WTC11 (cell line): ENCODE data around the gene ELMO1. TPM values are rescaled to one million over a fixed set of nuclear protein-coding genes. Genes with fewer than 3 reads are reported as not detected.
A peak's percentile ranks its signal among the peaks of the same experiment; 100 is the strongest.

Source experiments
- ATAC-seq: fragments of 200-7000 bp; cut with Tn5 transposase; 2 replicates; pipeline ENCODE4 v1.10.0; 2021; ENCODE audit warnings: mild to moderate bottlenecking, moderate library complexity
- CTCF ChIA-PET: fragments of 300-600 bp; sonication (Branson Sonifier 250); formaldehyde crosslinking; loops from one replicate; lab custom pipeline; 2021; ENCODE audit warnings: antibody characterized with exemption; lab: Charles Lee
- POLR2A ChIA-PET: fragments of 350-600 bp; sonication (Branson Sonifier 250); formaldehyde crosslinking; loops from one replicate; lab custom pipeline; 2021; ENCODE audit warnings: antibody characterized with exemption; lab: Charles Lee
- DNase-seq: peaks from one replicate; pipeline ENCODE4 v3.0.0; 2021; ENCODE audit warnings: low spot score
- H3K27ac Mint-ChIP-seq: 2 replicates; pipeline ENCODE4 v1.8.0; 2021; ENCODE audit warnings: mixed read lengths
- H3K27me3 Mint-ChIP-seq: 2 replicates; pipeline ENCODE4 v1.8.0; 2021; ENCODE audit warnings: low read depth, mild to moderate bottlenecking, moderate library complexity, mixed read lengths
- H3K36me3 Mint-ChIP-seq: 2 replicates; pipeline ENCODE4 v1.8.0; 2021; ENCODE audit warnings: mixed read lengths
- H3K4me1 Mint-ChIP-seq: 2 replicates; pipeline ENCODE4 v1.8.0; 2022; ENCODE audit warnings: mixed read lengths
- H3K4me3 Mint-ChIP-seq: 2 replicates; pipeline ENCODE4 v1.8.0; 2021; ENCODE audit warnings: mild to moderate bottlenecking, moderate library complexity, mixed read lengths
- H3K9me3 Mint-ChIP-seq: 2 replicates; pipeline ENCODE4 v1.8.0; 2021; ENCODE audit warnings: mixed read lengths
- FOXK1 ChIP-seq: sonication (generic); formaldehyde crosslinking; IDR thresholded peaks from 2 replicates; pipeline ENCODE4 v1.8.0; 2022; ENCODE audit warnings: mild to moderate bottlenecking, moderate library complexity, missing genetic modification reagents
- HMGA2 ChIP-seq: fragments of 250-450 bp; sonication (Bioruptor Pico); IDR thresholded peaks from 2 replicates; pipeline ENCODE4 v1.4.0; 2021; ENCODE audit warnings: mild to moderate bottlenecking, moderate library complexity
- NFATC4 ChIP-seq: fragments of 250-450 bp; sonication (Bioruptor Pico); IDR thresholded peaks from 2 replicates; pipeline ENCODE4 v1.9.0; 2021; ENCODE audit warnings: mild to moderate bottlenecking
- SMAD4 ChIP-seq: sonication (generic); formaldehyde crosslinking; IDR thresholded peaks from 2 replicates; pipeline ENCODE4 v1.8.0; 2022; ENCODE audit warnings: mild to moderate bottlenecking, missing genetic modification reagents
- TCF7 ChIP-seq: sonication (generic); formaldehyde crosslinking; IDR thresholded peaks from 2 replicates; pipeline ENCODE4 v1.8.0; 2022; ENCODE audit warnings: mild to moderate bottlenecking, low read depth, missing genetic modification reagents, moderate library complexity
- ZNF416 ChIP-seq: fragments of 250-450 bp; sonication (Bioruptor Pico); IDR thresholded peaks from 2 replicates; pipeline ENCODE4 v1.9.0; 2021; ENCODE audit warnings: mild to moderate bottlenecking, inconsistent platforms
- ZNF671 ChIP-seq: fragments of 250-450 bp; sonication (Bioruptor Pico); IDR thresholded peaks from 2 replicates; pipeline ENCODE4 v1.8.0; 2021; ENCODE audit warnings: mild to moderate bottlenecking
- total RNA-seq: library from RNA; stranded (reverse); gene quantifications from 3 replicates; pipeline ENCODE4 v1.2.3, GENCODE V29; 2021
- TF ChIP-seq, protein P1 (sequence below): sonication (generic); formaldehyde crosslinking; conservative IDR thresholded peaks from 2 replicates; pipeline ENCODE4 v1.8.1; 2022; ENCODE audit warnings: mild to moderate bottlenecking, missing genetic modification reagents
- TF ChIP-seq, protein P2 (sequence below): fragments of 250-450 bp; sonication (Bioruptor Pico); IDR thresholded peaks from 2 replicates; pipeline ENCODE4 v1.9.0; 2021; ENCODE audit warnings: moderate library complexity, mild to moderate bottlenecking, inconsistent platforms, borderline replicate concordance
- TF ChIP-seq, protein P3 (sequence below): sonication (generic); formaldehyde crosslinking; IDR thresholded peaks from 2 replicates; pipeline ENCODE4 v1.8.1; 2023; ENCODE audit warnings: mild to moderate bottlenecking, missing genetic modification reagents, borderline replicate concordance
- TF ChIP-seq, protein P4 (sequence below): sonication (generic); formaldehyde crosslinking; IDR thresholded peaks from 2 replicates; pipeline ENCODE4 v1.8.1; 2022; ENCODE audit warnings: missing genetic modification reagents, borderline replicate concordance
- TF ChIP-seq, protein P5 (sequence below): fragments of 250-450 bp; sonication (Bioruptor Pico); IDR thresholded peaks from 2 replicates; pipeline ENCODE4 v1.8.0; 2021; ENCODE audit warnings: mild to moderate bottlenecking

ELMO1 gene
- total RNA-seq, 1 experiment from 2014 or later, result 19.4 TPM

DNA sequence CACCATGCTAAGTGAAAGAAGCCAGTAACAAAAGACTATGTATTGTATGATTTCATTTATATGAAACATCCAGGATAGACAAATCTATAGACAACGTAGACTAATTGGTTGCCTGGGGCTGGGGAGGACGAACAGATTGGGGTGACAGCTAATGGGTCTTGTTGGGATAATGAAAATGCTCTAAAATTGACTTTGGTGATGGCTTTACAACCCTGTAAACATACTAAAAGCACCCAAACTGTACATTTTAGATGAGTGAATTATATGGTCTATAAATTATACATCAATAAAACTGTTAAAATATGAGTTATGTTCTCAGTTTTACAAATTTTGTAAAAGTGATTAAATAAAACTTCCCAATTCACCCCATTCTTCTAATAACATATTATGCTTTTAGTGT is 261.5 kb downstream of the ELMO1 start:
- TF ChIP-seq, protein P1, sequence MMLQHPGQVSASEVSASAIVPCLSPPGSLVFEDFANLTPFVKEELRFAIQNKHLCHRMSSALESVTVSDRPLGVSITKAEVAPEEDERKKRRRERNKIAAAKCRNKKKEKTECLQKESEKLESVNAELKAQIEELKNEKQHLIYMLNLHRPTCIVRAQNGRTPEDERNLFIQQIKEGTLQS (CRISPR knock-in tag), result no peak
- TF ChIP-seq, protein P2, sequence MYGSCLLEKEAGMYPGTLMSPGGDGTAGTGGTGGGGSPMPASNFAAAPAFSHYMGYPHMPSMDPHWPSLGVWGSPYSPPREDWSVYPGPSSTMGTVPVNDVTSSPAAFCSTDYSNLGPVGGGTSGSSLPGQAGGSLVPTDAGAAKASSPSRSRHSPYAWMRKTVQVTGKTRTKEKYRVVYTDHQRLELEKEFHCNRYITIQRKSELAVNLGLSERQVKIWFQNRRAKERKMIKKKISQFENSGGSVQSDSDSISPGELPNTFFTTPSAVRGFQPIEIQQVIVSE (CRISPR knock-in tag), result no peak
- no peak for TF ChIP-seq ZNF416 (CRISPR knock-in tag)
- TF ChIP-seq ZNF671, result no peak
- TF ChIP-seq, all 79 proteins: peak for 0
- no peak for ATAC-seq
- H3K4me3 Mint-ChIP-seq, result no peak overlapping the region
- H3K27me3 Mint-ChIP-seq, result no peaks in the 10 kb centered on the region
- H3K9me3 Mint-ChIP-seq, result no peaks in the 10 kb centered on the region
- CTCF ChIA-PET, result no interaction called here
- no peaks in the 10 kb centered on the region for H3K36me3 Mint-ChIP-seq
- H3K4me1 Mint-ChIP-seq, result peaks cover 5% of the 10 kb centered on the region
- POLR2A ChIA-PET, result no interaction called here
- DNase-seq, result no peak
- no peak overlapping the region for H3K27ac Mint-ChIP-seq

DNA sequence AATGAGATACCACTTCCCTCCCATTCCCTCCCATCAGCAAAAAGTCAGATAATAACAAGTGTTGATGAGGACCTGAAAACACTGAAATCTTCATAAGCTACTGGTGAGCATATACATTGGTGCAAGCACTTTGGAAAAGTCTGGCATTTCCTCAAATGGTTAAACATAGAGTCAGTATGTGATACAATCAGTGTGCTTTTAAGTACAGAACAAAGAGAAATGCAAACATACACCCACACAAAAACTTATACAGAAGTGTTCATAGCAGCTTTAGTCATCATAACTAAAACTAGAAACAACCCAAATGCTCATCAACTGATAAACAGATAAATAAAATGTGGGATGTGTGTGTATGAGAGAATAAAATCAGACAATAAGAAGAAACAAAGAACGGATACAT is 261.9 kb downstream of the ELMO1 start:
- peaks cover 5% of the 10 kb centered on the region for H3K4me1 Mint-ChIP-seq
- no peak overlapping the region for H3K4me3 Mint-ChIP-seq
- DNase-seq, result no peak
- POLR2A ChIA-PET, result no interaction called here
- TF ChIP-seq, protein P3, sequence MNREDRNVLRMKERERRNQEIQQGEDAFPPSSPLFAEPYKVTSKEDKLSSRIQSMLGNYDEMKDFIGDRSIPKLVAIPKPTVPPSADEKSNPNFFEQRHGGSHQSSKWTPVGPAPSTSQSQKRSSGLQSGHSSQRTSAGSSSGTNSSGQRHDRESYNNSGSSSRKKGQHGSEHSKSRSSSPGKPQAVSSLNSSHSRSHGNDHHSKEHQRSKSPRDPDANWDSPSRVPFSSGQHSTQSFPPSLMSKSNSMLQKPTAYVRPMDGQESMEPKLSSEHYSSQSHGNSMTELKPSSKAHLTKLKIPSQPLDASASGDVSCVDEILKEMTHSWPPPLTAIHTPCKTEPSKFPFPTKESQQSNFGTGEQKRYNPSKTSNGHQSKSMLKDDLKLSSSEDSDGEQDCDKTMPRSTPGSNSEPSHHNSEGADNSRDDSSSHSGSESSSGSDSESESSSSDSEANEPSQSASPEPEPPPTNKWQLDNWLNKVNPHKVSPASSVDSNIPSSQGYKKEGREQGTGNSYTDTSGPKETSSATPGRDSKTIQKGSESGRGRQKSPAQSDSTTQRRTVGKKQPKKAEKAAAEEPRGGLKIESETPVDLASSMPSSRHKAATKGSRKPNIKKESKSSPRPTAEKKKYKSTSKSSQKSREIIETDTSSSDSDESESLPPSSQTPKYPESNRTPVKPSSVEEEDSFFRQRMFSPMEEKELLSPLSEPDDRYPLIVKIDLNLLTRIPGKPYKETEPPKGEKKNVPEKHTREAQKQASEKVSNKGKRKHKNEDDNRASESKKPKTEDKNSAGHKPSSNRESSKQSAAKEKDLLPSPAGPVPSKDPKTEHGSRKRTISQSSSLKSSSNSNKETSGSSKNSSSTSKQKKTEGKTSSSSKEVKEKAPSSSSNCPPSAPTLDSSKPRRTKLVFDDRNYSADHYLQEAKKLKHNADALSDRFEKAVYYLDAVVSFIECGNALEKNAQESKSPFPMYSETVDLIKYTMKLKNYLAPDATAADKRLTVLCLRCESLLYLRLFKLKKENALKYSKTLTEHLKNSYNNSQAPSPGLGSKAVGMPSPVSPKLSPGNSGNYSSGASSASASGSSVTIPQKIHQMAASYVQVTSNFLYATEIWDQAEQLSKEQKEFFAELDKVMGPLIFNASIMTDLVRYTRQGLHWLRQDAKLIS (CRISPR knock-in tag), result no peak
- TF ChIP-seq TCF7 (CRISPR knock-in tag), result no peak
- no peak for TF ChIP-seq SMAD4 (CRISPR knock-in tag)
- TF ChIP-seq, protein P4, sequence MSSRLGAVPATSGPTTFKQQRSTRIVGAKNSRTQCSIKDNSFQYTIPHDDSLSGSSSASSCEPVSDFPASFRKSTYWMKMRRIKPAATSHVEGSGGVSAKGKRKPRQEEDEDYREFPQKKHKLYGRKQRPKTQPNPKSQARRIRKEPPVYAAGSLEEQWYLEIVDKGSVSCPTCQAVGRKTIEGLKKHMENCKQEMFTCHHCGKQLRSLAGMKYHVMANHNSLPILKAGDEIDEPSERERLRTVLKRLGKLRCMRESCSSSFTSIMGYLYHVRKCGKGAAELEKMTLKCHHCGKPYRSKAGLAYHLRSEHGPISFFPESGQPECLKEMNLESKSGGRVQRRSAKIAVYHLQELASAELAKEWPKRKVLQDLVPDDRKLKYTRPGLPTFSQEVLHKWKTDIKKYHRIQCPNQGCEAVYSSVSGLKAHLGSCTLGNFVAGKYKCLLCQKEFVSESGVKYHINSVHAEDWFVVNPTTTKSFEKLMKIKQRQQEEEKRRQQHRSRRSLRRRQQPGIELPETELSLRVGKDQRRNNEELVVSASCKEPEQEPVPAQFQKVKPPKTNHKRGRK (CRISPR knock-in tag), result no peak
- no peak for TF ChIP-seq HMGA2
- TF ChIP-seq FOXK1 (CRISPR knock-in tag), result no peak
- TF ChIP-seq NFATC4 (CRISPR knock-in tag), result no peak
- TF ChIP-seq, all 79 proteins: peak for 0
- Mint-ChIP-seq H3K27me3 (no peaks in the 10 kb centered on the region), H3K9me3 (no peaks in the 10 kb centered on the region), H3K36me3 (no peaks in the 10 kb centered on the region), H3K27ac (no peak overlapping the region)
- no peak for ATAC-seq
- CTCF ChIA-PET, result no interaction called here

DNA sequence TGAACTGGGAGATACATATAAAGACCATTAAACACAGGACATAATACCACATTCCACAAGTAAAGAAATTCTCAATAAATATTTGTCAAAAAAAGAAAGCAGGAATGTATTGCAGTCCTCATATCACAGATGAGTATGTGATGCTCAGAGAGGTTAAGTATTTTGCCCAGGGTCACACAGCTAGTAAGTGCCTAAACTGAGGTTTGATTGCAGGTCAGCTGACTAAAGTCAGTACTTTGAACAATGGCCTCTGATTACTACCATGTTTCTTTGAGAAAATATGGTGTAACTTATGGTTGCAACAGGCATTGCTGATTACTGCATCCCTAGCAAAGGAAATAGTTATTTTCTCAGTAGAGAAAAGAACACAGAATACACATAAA is 267.1 kb downstream of the ELMO1 start:
- no peak for DNase-seq
- H3K27me3 Mint-ChIP-seq, result no peaks in the 10 kb centered on the region
- ChIA-PET POLR2A (interaction anchor here (0.5 to 0.9 kb wide), 4 partner anchors 174 to 691 kb away, joined by 4 to 9 read pairs (median 5); no protein-coding TSS in a partner anchor), CTCF (interaction anchor here (0.5 to 4.3 kb wide), 67 partner anchors 8 to 740 kb away, joined by 3 to 81 read pairs (median 4); no protein-coding TSS in a partner anchor)
- H3K27ac Mint-ChIP-seq, result peak overlapping the region; percentile 58; the same call in 1 of the 2 replicates
- H3K4me3 Mint-ChIP-seq, result no peak overlapping the region; the same call in 1 of the 2 replicates
- peaks cover 19% of the 10 kb centered on the region for H3K4me1 Mint-ChIP-seq
- peaks cover 8% of the 10 kb centered on the region for H3K9me3 Mint-ChIP-seq
- TF ChIP-seq, protein P5, sequence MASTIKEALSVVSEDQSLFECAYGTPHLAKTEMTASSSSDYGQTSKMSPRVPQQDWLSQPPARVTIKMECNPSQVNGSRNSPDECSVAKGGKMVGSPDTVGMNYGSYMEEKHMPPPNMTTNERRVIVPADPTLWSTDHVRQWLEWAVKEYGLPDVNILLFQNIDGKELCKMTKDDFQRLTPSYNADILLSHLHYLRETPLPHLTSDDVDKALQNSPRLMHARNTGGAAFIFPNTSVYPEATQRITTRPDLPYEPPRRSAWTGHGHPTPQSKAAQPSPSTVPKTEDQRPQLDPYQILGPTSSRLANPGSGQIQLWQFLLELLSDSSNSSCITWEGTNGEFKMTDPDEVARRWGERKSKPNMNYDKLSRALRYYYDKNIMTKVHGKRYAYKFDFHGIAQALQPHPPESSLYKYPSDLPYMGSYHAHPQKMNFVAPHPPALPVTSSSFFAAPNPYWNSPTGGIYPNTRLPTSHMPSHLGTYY, result no peak
- peak; percentile 7; the same call in 1 of the 2 replicates for ATAC-seq
- peaks cover 6% of the 10 kb centered on the region for H3K36me3 Mint-ChIP-seq
